Smooth muscle cell (in vitro differentiated cells): ENCODE data around the gene MAPKAP1. TPM values are rescaled to one million over a fixed set of nuclear protein-coding genes. Genes with fewer than 3 reads are reported as not detected.
A peak's percentile ranks its signal among the peaks of the same experiment; 100 is the strongest.

Source experiments
- DNase-seq: peaks from one replicate; lab custom pipeline; 2025; ENCODE audit not compliant: unreplicated experiment; lab: John Stamatoyannopoulos, UW
- H2AFZ ChIP-seq: fragments of 200-600 bp; sonication (generic); 2 replicates; pipeline ENCODE4 v1.6.0; 2016; ENCODE audit warnings: antibody characterized with exemption, low read depth, mild to moderate bottlenecking
- H3F3A ChIP-seq: fragments of 200-600 bp; sonication (generic); 2 replicates; pipeline ENCODE4 v1.6.0; 2017; ENCODE audit warnings: antibody characterized with exemption, low read depth
- H3K27ac ChIP-seq: fragments of 200-600 bp; sonication (generic); 2 replicates; pipeline ENCODE4 v1.5.1; 2016; ENCODE audit warnings: low read depth, mild to moderate bottlenecking
- H3K27me3 ChIP-seq: fragments of 200-600 bp; sonication (generic); 2 replicates; pipeline ENCODE4 v1.6.1; 2016; ENCODE audit warnings: low read depth, mild to moderate bottlenecking
- H3K36me3 ChIP-seq: fragments of 200-600 bp; sonication (generic); 2 replicates; pipeline ENCODE4 v1.5.1; 2016; ENCODE audit warnings: low read depth
- H3K4me1 ChIP-seq: fragments of 200-600 bp; sonication (generic); 2 replicates; pipeline ENCODE4 v1.5.1; 2016; ENCODE audit warnings: low read depth
- H3K4me2 ChIP-seq: fragments of 200-600 bp; sonication (generic); 2 replicates; pipeline ENCODE4 v1.6.0; 2016; ENCODE audit warnings: mild to moderate bottlenecking
- H3K4me3 ChIP-seq: fragments of 200-600 bp; sonication (generic); 2 replicates; pipeline ENCODE4 v1.5.1; 2016; ENCODE audit warnings: mild to moderate bottlenecking
- H3K79me2 ChIP-seq: fragments of 200-600 bp; sonication (generic); 2 replicates; pipeline ENCODE4 v1.6.0; 2016; ENCODE audit warnings: low read depth, mild to moderate bottlenecking
- H3K9ac ChIP-seq: fragments of 200-600 bp; sonication (generic); 2 replicates; pipeline ENCODE4 v1.6.0; 2016; ENCODE audit warnings: low read depth
- H3K9me3 ChIP-seq: fragments of 200-600 bp; sonication (generic); replicated peaks from 2 replicates; pipeline ENCODE4 v1.5.1; 2016; ENCODE audit warnings: low read depth
- H4K20me1 ChIP-seq: fragments of 200-600 bp; sonication (generic); 2 replicates; pipeline ENCODE4 v1.6.0; 2016; ENCODE audit warnings: low read depth
- WGBS: methylation state at CpG from one replicate; pipeline ENCODE4 v1.1.7; 2016; ENCODE audit warnings: low lambda C conversion rate; 5-methylcytosine and 5-hydroxymethylcytosine counted together
- polyA plus RNA-seq: library from polyadenylated mRNA; unstranded; fragments of >200 nt; fragmentation: Nextera tagmentation; extraction: Ambion mirVana; gene quantifications from 2 replicates; pipeline ENCODE4 v1.2.1, GENCODE V29; 2016
- total RNA-seq: library from RNA; depleted of rRNA; stranded (reverse); fragments of >200 nt; gene quantifications from 2 replicates; pipeline ENCODE4 v1.2.3, GENCODE V29; 2014
- TF ChIP-seq, protein P1 (sequence below): fragments of 200-600 bp; sonication (generic); IDR thresholded peaks from 2 replicates; pipeline ENCODE4 v1.5.1; 2017; ENCODE audit warnings: borderline replicate concordance, mild to moderate bottlenecking, antibody characterized with exemption; ENCODE audit not compliant: insufficient read depth, poor library complexity, severe bottlenecking

Gene MAPKAP1
- total and polyA plus RNA-seq, 2 experiments from 2014 or later = 50.1 to 74.5 TPM

DNA sequence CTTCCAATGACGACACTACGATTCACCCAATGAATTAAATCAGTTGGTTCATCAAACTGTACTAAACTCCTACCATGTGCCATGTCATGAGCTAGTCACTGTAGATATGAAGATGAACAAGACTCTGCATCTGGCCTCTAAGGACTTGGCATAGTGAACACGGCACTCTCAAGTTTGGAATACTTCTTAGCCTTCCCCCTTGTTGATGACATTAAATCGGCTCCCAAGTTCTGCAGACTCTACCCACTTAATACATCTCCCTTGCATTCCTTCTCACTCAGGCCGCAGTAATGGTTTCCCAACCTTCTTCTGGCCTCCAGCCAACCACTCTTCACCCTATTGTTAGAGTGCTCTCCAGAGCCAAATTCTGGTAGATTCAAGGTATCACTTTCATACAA lies 184.7 kb downstream of the MAPKAP1 start:
- TF ChIP-seq, protein P1, sequence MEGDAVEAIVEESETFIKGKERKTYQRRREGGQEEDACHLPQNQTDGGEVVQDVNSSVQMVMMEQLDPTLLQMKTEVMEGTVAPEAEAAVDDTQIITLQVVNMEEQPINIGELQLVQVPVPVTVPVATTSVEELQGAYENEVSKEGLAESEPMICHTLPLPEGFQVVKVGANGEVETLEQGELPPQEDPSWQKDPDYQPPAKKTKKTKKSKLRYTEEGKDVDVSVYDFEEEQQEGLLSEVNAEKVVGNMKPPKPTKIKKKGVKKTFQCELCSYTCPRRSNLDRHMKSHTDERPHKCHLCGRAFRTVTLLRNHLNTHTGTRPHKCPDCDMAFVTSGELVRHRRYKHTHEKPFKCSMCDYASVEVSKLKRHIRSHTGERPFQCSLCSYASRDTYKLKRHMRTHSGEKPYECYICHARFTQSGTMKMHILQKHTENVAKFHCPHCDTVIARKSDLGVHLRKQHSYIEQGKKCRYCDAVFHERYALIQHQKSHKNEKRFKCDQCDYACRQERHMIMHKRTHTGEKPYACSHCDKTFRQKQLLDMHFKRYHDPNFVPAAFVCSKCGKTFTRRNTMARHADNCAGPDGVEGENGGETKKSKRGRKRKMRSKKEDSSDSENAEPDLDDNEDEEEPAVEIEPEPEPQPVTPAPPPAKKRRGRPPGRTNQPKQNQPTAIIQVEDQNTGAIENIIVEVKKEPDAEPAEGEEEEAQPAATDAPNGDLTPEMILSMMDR = no peak
- H3K27ac ChIP-seq = peak overlapping the region; percentile 91
- no peaks in the 10 kb centered on the region for H3K36me3 ChIP-seq
- no peak overlapping the region for H3K4me3 ChIP-seq
- no peaks in the 10 kb centered on the region for H4K20me1 ChIP-seq
- no peaks in the 10 kb centered on the region for H3K79me2 ChIP-seq
- H3F3A ChIP-seq = peaks cover 40% of the 10 kb centered on the region
- H3K27me3 ChIP-seq = no peaks in the 10 kb centered on the region
- 87% methylated on average over 5 of the region's 5 CpGs for WGBS
- H3K4me2 ChIP-seq = peak overlapping the region; percentile 38
- H2AFZ ChIP-seq = no peak overlapping the region
- no peak for DNase-seq
- peak overlapping the region; percentile 34 for H3K9ac ChIP-seq
- no peaks in the 10 kb centered on the region for H3K9me3 ChIP-seq
- H3K4me1 ChIP-seq = peaks cover 30% of the 10 kb centered on the region

DNA sequence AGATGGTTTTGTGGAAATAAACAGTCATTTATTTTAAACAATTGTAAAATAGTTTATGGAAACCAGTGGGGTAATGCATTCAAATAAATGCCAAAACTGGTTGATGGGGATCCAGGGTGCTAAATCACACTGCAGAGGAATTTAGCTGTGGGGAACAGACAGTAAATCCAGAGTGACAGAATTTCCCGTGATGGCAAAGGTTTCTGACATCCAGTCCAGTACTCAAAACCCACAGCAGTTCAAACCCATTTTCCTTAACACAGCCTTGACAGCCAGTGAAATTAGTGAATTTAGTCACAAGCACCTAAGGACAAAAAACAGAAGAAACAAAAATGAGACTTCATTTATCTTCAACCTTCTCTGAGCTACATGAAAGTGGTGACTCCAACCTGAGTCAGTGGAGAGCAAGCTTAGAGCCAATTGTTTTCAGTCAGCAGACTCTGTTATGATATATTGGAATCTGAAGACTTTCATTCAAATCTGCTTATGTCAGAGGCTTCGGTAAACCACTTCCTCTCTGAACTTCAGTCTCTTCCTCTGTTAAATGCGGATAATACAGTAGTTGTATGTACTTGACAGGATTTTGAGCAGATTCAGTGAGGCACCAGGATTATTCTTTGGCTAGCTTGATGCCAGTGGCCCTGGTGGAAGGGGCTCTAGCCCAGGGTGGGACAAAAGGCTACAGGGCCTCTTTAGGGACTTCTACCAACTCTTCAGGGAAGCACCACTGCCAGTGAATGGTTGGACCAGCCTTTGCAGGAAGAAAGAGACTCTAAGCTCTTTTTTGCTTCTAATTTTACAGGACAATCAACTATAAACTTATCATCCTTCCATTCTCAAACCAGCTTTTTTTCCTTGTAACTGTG lies 185.3 kb downstream of the MAPKAP1 start:
- Histone ChIP-seq H3K27ac (peak overlapping the region; percentile 91), H3F3A (peaks cover 40% of the 10 kb centered on the region), H2AFZ (no peak overlapping the region), H3K27me3 (no peaks in the 10 kb centered on the region), H3K4me1 (peaks cover 32% of the 10 kb centered on the region), H3K4me3 (no peak overlapping the region), H3K79me2 (no peaks in the 10 kb centered on the region), H3K9me3 (no peaks in the 10 kb centered on the region), H3K36me3 (no peaks in the 10 kb centered on the region), H3K4me2 (peak overlapping the region; percentile 38), H4K20me1 (no peaks in the 10 kb centered on the region), H3K9ac (peak overlapping the region; percentile 35)
- WGBS = 3% methylated on average over 3 of the region's 3 CpGs
- TF ChIP-seq, protein P1 = no peak
- DNase-seq = no peak

DNA sequence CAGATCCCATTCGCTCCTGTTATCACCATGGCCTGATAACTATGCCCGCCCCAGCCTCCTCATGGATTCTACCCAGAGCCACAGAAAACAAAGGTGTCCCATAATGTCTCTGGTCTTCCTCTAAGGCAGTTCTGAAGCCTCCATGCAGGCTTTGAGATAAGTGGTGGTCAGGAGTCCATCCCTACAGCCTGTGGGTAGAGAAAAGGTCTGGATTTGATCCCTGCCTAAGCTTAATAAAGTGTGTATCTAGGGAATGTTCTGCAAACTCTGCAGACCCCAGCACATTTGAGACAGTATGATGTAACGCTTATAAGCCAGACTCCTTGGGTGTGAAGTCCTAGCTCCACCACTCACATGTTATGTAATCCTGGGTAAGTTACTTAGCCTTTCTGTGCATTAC lies 187.3 kb downstream of the MAPKAP1 start:
- Histone ChIP-seq H3K27me3 (no peaks in the 10 kb centered on the region), H3K79me2 (no peaks in the 10 kb centered on the region), H2AFZ (no peak overlapping the region), H3K9me3 (no peaks in the 10 kb centered on the region), H3K4me1 (peaks cover 26% of the 10 kb centered on the region), H3K4me2 (peak overlapping the region; percentile 31), H3F3A (peaks cover 39% of the 10 kb centered on the region), H3K27ac (peak overlapping the region; percentile 91), H3K9ac (no peak overlapping the region), H3K36me3 (no peaks in the 10 kb centered on the region), H3K4me3 (no peak overlapping the region), H4K20me1 (no peaks in the 10 kb centered on the region)
- 19% methylated on average over 3 of the region's 3 CpGs for WGBS
- DNase-seq = no peak
- TF ChIP-seq, protein P1 = no peak
